Epithelial cell of esophagus (primary cell): ENCODE data around the gene RPL11.
"Not testable (repeated sequence)": the region's sequence is repeated elsewhere in the genome, so short reads cannot be mapped to it uniquely, and the experiment has no call there.

ENCODE experiments used
- DNase-seq: peaks from one replicate; pipeline ENCODE4 v3.0.0; 2010; ENCODE audit warnings: low read depth
- H3K4me3 ChIP-seq: 2 replicates; pipeline ENCODE4 v1.5.1; 2011; ENCODE audit warnings: mild to moderate bottlenecking, low read length, control low read depth
- TF ChIP-seq, protein P1 (sequence below): IDR thresholded peaks from 2 replicates; pipeline ENCODE4 v1.5.1; 2011; ENCODE audit warnings: low read depth, mild to moderate bottlenecking, low read length, control low read depth, inconsistent platforms; ENCODE audit not compliant: insufficient read depth; ENCODE audit errors: missing control alignments

The RPL11 gene

DNA sequence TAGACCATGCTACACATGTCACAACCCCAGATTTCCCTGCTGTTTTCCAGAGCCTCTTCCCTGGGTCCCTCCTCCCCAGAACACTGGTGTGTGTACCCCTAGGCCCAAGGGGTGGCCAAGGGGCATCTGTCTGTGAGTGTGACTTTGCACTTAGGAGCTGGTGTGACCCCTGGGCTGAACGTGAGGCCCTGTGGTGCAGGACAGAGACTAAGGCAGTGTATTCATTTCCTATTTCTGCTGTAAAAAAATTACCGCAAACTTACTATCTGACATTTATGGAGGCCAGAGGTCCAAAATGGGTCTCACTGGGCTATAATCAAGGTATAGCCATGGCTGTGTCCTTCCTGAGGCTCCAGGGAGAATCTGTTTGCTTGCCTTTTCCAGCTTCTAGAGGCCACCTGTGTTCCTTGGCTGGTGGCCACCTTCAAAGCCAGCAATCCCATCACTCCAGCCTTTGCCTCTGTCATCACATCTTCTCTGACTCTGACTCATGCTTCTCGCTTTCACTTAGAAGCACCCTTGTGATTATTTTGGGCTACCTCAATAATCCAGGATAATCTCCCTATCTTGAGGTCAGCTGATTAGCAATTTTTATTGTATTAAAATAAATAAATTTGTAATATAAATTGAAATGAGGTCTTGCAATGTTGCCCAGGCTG lies 27.7 kb downstream of the RPL11 start:
- no peak overlapping the region for H3K4me3 ChIP-seq
- DNase-seq: peak; percentile 29
- TF ChIP-seq, protein P1, sequence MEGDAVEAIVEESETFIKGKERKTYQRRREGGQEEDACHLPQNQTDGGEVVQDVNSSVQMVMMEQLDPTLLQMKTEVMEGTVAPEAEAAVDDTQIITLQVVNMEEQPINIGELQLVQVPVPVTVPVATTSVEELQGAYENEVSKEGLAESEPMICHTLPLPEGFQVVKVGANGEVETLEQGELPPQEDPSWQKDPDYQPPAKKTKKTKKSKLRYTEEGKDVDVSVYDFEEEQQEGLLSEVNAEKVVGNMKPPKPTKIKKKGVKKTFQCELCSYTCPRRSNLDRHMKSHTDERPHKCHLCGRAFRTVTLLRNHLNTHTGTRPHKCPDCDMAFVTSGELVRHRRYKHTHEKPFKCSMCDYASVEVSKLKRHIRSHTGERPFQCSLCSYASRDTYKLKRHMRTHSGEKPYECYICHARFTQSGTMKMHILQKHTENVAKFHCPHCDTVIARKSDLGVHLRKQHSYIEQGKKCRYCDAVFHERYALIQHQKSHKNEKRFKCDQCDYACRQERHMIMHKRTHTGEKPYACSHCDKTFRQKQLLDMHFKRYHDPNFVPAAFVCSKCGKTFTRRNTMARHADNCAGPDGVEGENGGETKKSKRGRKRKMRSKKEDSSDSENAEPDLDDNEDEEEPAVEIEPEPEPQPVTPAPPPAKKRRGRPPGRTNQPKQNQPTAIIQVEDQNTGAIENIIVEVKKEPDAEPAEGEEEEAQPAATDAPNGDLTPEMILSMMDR: no peak

DNA sequence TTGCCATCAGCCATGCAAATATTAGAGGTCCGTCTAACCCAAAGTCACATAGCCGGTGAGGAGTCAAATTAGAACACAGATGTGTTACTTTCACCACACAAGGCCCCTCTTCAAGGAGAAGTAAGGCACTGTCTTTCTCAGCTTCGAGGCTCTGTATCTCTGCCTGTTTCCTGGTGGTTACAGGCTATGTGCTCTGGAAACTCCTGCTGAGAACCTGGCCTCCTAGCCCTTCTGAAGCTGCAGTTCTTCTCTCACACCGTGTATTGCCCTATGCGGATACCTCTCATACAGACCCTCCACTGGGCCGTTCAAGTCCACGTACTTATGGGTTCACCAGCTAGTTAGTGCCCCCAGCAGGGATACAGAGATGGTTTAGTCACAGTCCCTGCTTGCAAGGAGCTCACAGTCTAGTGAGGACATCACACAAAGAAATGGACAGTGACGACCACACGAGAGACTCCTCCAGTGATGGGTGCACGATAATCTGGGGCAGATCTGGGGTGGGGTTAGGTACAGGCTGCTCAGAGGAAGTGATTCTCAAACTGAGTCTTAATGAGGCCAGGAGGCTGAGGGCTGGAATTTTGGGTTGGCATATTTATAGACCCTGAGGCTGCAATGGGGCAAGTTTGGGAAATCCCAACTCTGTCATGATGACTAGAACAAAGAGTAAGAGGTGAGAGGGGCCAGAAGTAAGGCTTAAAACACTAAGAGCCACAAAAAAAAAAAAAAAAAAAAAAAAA lies 28.8 kb downstream of the RPL11 start:
- DNase-seq: peak; percentile 39
- TF ChIP-seq, protein P1: no peak
- H3K4me3 ChIP-seq: no peak overlapping the region

DNA sequence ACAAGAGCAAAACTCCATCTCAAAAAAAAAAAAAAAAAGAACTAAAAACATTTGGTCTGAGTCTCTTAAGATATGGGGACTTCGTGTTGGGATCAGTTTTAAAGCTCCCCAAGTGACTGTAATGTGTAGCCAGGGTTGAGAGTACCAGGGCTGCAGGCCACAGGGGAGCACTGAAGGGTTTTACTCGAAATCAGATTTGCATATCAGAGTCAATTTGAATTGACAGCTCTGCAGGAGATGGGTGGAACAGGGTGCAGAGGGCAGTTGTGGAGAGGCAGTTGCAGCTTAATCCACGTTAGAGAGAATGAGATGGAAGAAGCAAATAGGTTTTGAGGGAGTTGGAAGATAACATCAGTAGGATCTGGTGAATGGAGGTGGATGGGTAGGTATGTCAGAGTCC lies 31.0 kb downstream of the RPL11 start:
- TF ChIP-seq, protein P1: no peak
- DNase-seq: no peak
- H3K4me3 ChIP-seq: no peak overlapping the region

DNA sequence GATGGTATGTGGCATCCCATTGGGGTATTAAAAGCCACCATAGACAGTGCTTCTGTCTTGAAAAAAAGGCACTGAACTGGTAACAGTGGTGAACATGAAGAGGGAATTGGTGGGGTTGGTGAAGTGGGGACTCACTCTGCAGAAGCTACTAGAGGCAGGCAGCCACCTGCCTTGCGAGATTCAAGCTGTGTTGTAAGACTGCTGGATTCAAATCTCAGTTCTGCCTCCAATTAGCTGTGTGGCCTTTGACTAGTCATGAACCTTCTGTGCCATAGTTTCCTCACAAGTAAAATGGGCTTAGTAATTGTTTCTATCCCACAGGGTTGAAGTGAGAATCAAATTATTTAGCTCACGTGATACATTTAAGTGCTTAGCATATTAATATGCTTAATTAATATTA lies 35.1 kb downstream of the RPL11 start:
- H3K4me3 ChIP-seq: no peak overlapping the region
- TF ChIP-seq, protein P1: no peak
- DNase-seq: peak; percentile 24

DNA sequence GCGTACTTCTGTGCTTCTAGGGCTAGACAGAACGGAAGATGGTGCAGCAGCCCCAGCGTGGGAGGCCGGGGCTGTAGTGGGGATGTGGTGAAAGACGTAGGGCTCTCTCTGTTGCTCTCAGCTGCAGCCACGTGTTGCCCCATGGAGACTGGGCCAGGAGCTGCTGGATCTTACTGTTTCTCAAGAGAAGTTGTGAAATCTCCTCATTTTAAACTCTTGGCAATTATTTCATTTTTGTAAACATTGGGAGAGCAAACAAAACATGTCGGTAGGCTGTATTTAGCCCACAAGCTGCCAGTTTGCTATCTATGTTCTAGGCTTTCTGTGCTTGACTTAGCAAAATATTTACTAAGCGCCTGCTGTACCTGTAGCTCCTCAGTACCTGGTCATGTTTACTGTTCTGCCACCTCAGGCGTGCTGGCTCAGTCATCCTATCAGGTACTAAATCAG lies 35.8 kb downstream of the RPL11 start:
- peak; percentile 45 for DNase-seq

DNA sequence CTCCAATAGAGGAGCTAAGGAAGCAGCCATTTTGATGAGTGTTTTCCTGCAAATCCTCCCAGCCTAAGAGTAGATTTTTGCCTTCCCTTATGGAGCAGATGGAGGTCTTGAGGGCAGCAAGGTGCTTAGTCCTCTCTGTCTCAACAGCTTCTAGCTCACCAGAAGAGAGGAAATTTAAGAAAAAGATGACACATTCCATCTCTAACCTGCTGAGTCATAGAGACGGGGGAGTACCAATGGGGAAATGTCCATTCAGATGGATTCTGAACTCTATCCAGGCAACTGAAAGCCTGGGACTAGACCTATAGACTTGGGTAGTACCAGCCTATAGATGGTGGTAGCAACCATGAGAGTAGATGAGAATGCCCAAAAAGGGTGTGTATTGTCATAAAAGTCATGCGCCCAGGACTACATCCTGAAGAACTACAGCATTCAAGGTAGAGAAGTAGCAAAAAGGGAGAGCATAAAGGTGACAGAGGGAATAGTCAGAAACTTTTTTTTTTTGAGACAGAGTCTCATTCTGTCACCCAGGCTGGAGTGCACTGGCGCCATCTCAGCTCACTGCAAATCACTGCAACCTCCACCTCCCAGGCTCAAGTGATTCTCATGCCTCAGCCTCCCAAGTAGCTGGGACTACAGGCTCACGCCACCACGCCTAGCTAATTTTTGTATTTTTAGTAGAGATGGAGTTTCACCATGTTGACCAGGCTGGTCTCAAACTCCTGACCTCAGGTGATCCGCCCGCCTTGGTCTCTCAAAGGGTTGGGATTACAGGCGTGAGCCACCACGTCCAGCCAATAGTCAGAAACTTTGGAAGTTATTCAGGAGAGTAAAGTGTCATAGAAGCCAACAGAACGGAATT lies 41.0 kb downstream of the RPL11 start:
- TF ChIP-seq, protein P1: no peak
- peak; percentile 43 for DNase-seq
- no peak overlapping the region for H3K4me3 ChIP-seq

More for the DNA sequence above, 35.8 kb downstream of the RPL11 start:
- H3K4me3 ChIP-seq: no peak overlapping the region
- TF ChIP-seq, protein P1: no peak

DNA sequence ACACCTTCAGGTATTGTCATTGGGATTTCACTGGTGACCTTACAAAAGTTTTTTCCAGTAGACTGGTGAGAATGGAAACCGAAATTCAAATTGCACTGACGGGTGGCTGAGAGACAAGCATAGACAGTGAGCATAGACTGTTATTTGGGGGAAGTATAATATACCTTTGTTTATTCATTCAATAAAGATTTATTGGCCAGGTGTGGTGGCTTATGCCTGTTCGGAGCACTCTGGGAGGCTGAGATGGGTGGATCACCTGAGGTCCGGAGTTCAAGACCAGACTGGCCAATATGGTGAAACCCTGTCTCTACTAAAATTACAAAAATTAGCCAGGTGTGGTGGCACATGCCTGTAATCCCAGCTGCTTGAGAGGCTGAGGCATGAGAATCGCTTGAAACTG lies 41.7 kb downstream of the RPL11 start:
- not testable (repeated sequence) for DNase-seq, H3K4me3 ChIP-seq
